H1 (cell line): ENCODE results near the gene VIT. TPM values are rescaled to one million over a fixed set of nuclear protein-coding genes. Genes with fewer than 3 reads are reported as not detected.

Source experiments
- CTCF ChIA-PET: fragments of 300-600 bp; sonication (Branson Sonifier 250); formaldehyde crosslinking; loops from one replicate; lab custom pipeline; 2021; ENCODE audit not compliant: partially characterized antibody; lab: Charles Lee
- POLR2A ChIA-PET: fragments of 300-600 bp; sonication (Branson Sonifier 250); formaldehyde crosslinking; loops from one replicate; lab custom pipeline; 2021; ENCODE audit warnings: inconsistent platforms; ENCODE audit not compliant: partially characterized antibody; lab: Charles Lee
- DNase-seq, 2 experiments: peaks; one replicate each; pipeline versions ENCODE4 v3.0.0 to v3.0.0-alpha.2; 2010 to 2022; ENCODE audit warnings: low spot score in 2 of 2, low read depth in 1 of 2, mixed read lengths in 1 of 2
- FAIRE-seq: peaks from 2 replicates; lab custom pipeline; 2011; peaks lifted over from hg19 to GRCh38; lab: Jason Lieb, UNC
- H2AFZ ChIP-seq: 2 replicates; pipeline ENCODE4 v1.8.1; 2012; ENCODE audit warnings: low read length, inconsistent platforms
- H2AK5ac ChIP-seq: 2 replicates; pipeline ENCODE4 v1.6.1; 2013; ENCODE audit warnings: low read depth, low read length
- H2BK120ac ChIP-seq: replicated peaks from 2 replicates; pipeline ENCODE3; 2013; ENCODE audit warnings: low read depth, low read length, inconsistent platforms
- H2BK12ac ChIP-seq: 2 replicates; pipeline ENCODE4 v1.6.1; 2013; ENCODE audit warnings: low read depth, low read length
- H2BK15ac ChIP-seq: 2 replicates; pipeline ENCODE4 v1.6.1; 2013; ENCODE audit warnings: low read length
- H2BK20ac ChIP-seq: 2 replicates; pipeline ENCODE4 v1.6.1; 2013; ENCODE audit warnings: low read length
- H2BK5ac ChIP-seq: 2 replicates; pipeline ENCODE4 v1.6.1; 2013; ENCODE audit warnings: low read depth, low read length
- H3K14ac ChIP-seq: 2 replicates; pipeline ENCODE4 v1.6.1; 2013; ENCODE audit warnings: inconsistent platforms; ENCODE audit not compliant: insufficient read length
- H3K18ac ChIP-seq: 2 replicates; pipeline ENCODE4 v1.6.1; 2013; ENCODE audit warnings: low read length; ENCODE audit errors: extremely low read depth
- H3K23ac ChIP-seq: 2 replicates; pipeline ENCODE4 v1.6.1; 2013; ENCODE audit warnings: inconsistent platforms; ENCODE audit not compliant: insufficient read length
- H3K23me2 ChIP-seq: 2 replicates; pipeline ENCODE4 v1.6.1; 2013; ENCODE audit warnings: low read depth, low read length
- H3K27ac ChIP-seq: 2 replicates; pipeline ENCODE4 v1.6.1; 2011; ENCODE audit warnings: low read depth, low read length, inconsistent platforms
- H3K27me3 ChIP-seq, 4 experiments: replicated peaks in 1 of 4; 1 replicate in 1 of 4; 2 replicates in 3 of 4; pipeline versions ENCODE4 v1.6.1 to v1.8.1; 2011 to 2013; ENCODE audit warnings: low read length in 3 of 4, mild to moderate bottlenecking in 3 of 4, inconsistent platforms in 2 of 4, mixed read lengths in 2 of 4, moderate library complexity in 1 of 4; ENCODE audit not compliant: control insufficient read depth in 3 of 4, insufficient read depth in 3 of 4; ENCODE audit errors: extremely low read depth in 1 of 4
- H3K36me3 ChIP-seq, 4 experiments: 2 replicates each; pipeline versions ENCODE4 v1.6.1 to v1.8.1; 2011 to 2013; ENCODE audit warnings: mild to moderate bottlenecking in 4 of 4, low read length in 3 of 4, moderate library complexity in 2 of 4, control low read depth in 1 of 4, inconsistent platforms in 1 of 4; ENCODE audit not compliant: insufficient read depth in 4 of 4, control insufficient read depth in 2 of 4
- H3K4ac ChIP-seq: replicated peaks from 2 replicates; pipeline ENCODE3; 2013; ENCODE audit warnings: low read length, low read depth, mixed read lengths, inconsistent platforms; ENCODE audit not compliant: insufficient read length
- H3K4me1 ChIP-seq, 4 experiments: replicated peaks in 1 of 4; 1 replicate in 1 of 4; 2 replicates in 3 of 4; pipeline versions ENCODE4 v1.6.1 to v1.8.1; 2011 to 2013; ENCODE audit warnings: low read length in 3 of 4, inconsistent platforms in 2 of 4, mixed read lengths in 1 of 4; ENCODE audit not compliant: insufficient read depth in 4 of 4, control insufficient read depth in 3 of 4
- H3K4me2 ChIP-seq, 2 experiments: 2 replicates each; pipeline versions ENCODE4 v1.6.1 to v1.8.1; 2011 to 2013; ENCODE audit warnings: low read depth in 2 of 2, low read length in 2 of 2, control low read depth in 1 of 2, inconsistent platforms in 1 of 2, mild to moderate bottlenecking in 1 of 2; ENCODE audit not compliant: insufficient read depth in 1 of 2
- H3K4me3 ChIP-seq, 4 experiments: fragments of 200-600, 300-600 bp in 1 of 4; sonication (generic), shearing (Covaris generic), sonication (Bioruptor Twin) in 1 of 4; 2 replicates each; pipeline versions ENCODE4 v1.5.1 to v1.8.1; 2011 to 2016; ENCODE audit warnings: low read length in 4 of 4, low read depth in 3 of 4, control low read depth in 2 of 4, inconsistent platforms in 2 of 4, mild to moderate bottlenecking in 2 of 4, mixed read lengths in 1 of 4, moderate library complexity in 1 of 4; ENCODE audit not compliant: insufficient read depth in 2 of 4; ENCODE audit errors: extremely low read depth in 1 of 4
- H3K56ac ChIP-seq: replicated peaks from 2 replicates; pipeline ENCODE3; 2013; ENCODE audit warnings: low read depth, mild to moderate bottlenecking, mixed read lengths, low read length, inconsistent platforms; ENCODE audit not compliant: insufficient read length
- H3K79me1 ChIP-seq: 2 replicates; pipeline ENCODE4 v1.6.1; 2013; ENCODE audit warnings: low read depth, low read length, control low read depth
- H3K79me2 ChIP-seq, 2 experiments: 2 replicates each; pipeline versions ENCODE4 v1.6.1 to v1.8.1; 2012 to 2013; ENCODE audit warnings: low read length in 2 of 2, mild to moderate bottlenecking in 2 of 2, inconsistent platforms in 1 of 2; ENCODE audit not compliant: insufficient read depth in 2 of 2, control insufficient read depth in 1 of 2
- H3K9ac ChIP-seq, 4 experiments: replicated peaks in 1 of 4; 1 replicate in 1 of 4; 2 replicates in 3 of 4; pipeline versions ENCODE4 v1.6.1 to v1.8.1; 2011 to 2013; ENCODE audit warnings: low read depth in 3 of 4, low read length in 3 of 4, control low read depth in 2 of 4, mild to moderate bottlenecking in 2 of 4, moderate library complexity in 2 of 4, inconsistent platforms in 1 of 4; ENCODE audit errors: extremely low read depth in 1 of 4
- H3K9me3 ChIP-seq, 2 experiments: 2 replicates each; pipeline versions ENCODE4 v1.6.1 to v1.8.1; 2012 to 2013; ENCODE audit warnings: mild to moderate bottlenecking in 2 of 2, moderate library complexity in 2 of 2, control low read depth in 1 of 2, inconsistent platforms in 1 of 2, low read depth in 1 of 2, low read length in 1 of 2, mixed read lengths in 1 of 2; ENCODE audit not compliant: insufficient read depth in 2 of 2
- H4K20me1 ChIP-seq, 2 experiments: replicated peaks in 1 of 2; 2 replicates each; pipeline versions ENCODE3 to v1.8.1; 2011 to 2013; ENCODE audit warnings: inconsistent platforms in 2 of 2, low read length in 2 of 2, mild to moderate bottlenecking in 1 of 2; ENCODE audit not compliant: insufficient read depth in 2 of 2, control insufficient read depth in 1 of 2
- H4K5ac ChIP-seq: 2 replicates; pipeline ENCODE4 v1.6.1; 2013; ENCODE audit warnings: low read length, low read depth, mixed read lengths, inconsistent platforms; ENCODE audit not compliant: insufficient read length
- H4K8ac ChIP-seq: 2 replicates; pipeline ENCODE4 v1.8.0; 2013; ENCODE audit warnings: mild to moderate bottlenecking, moderate library complexity, low read length, inconsistent platforms; ENCODE audit not compliant: insufficient read depth; ENCODE audit errors: extremely low read depth
- H4K91ac ChIP-seq: replicated peaks from 2 replicates; pipeline ENCODE3; 2013; ENCODE audit warnings: low read length, mixed read lengths, inconsistent platforms; ENCODE audit not compliant: insufficient read length
- GABPA ChIP-seq: IDR thresholded peaks from 2 replicates; pipeline ENCODE4 v1.6.1; 2011; ENCODE audit warnings: mild to moderate bottlenecking, low read length, moderate library complexity, borderline replicate concordance; ENCODE audit not compliant: insufficient read depth
- JUN ChIP-seq: IDR thresholded peaks from 2 replicates; pipeline ENCODE4 v1.6.1; 2011; ENCODE audit warnings: low read depth, mild to moderate bottlenecking, improper control_type of control experiment, low read length
- POLR2AphosphoS5 ChIP-seq: IDR thresholded peaks from 2 replicates; pipeline ENCODE4 v1.6.1; 2011; ENCODE audit warnings: low read depth, low read length
- POU5F1 ChIP-seq: IDR thresholded peaks from 2 replicates; pipeline ENCODE4 v1.6.1; 2011; ENCODE audit warnings: low read depth, mild to moderate bottlenecking, low read length, moderate library complexity
- RNF2 ChIP-seq: fragments of 200-900, 300-1000 bp; sonication (generic); IDR thresholded peaks from 2 replicates; pipeline ENCODE4 v1.7.1; 2016; ENCODE audit warnings: borderline replicate concordance, low read depth, mild to moderate bottlenecking, antibody characterized with exemption, low read length; ENCODE audit not compliant: poor library complexity, severe bottlenecking; ENCODE audit errors: missing control alignments
- SAP30 ChIP-seq: fragments of 300-600 bp; sonication (generic); IDR thresholded peaks from 2 replicates; pipeline ENCODE4 v1.7.1; 2012; ENCODE audit warnings: low read length, moderate library complexity, mild to moderate bottlenecking, inconsistent platforms; ENCODE audit not compliant: insufficient read depth, insufficient replicate concordance
- WGBS, 2 experiments: shearing (Covaris generic) in 1 of 2; methylation state at CpG; one replicate each; pipeline versions ENCODE4 v1.1.6 to v1.1.7; 2013 to 2015; ENCODE audit warnings: low lambda C conversion rate in 2 of 2, mixed read lengths in 2 of 2, inconsistent platforms in 1 of 2, low coverage in 1 of 2, missing lambda C conversion rate in 1 of 2; ENCODE audit not compliant: insufficient replicate concordance in 2 of 2, insufficient coverage in 1 of 2, insufficient read length in 1 of 2; ENCODE audit errors: extremely low coverage in 1 of 2, missing lambda C conversion rate in 1 of 2; 5-methylcytosine and 5-hydroxymethylcytosine counted together
- polyA plus RNA-seq, 7 experiments: library from polyadenylated mRNA; depleted of rRNA in 3 of 7; stranded (reverse) in 5 of 7; unstranded in 2 of 7; fragments of >200 nt in 5 of 7; fragments of 200-250 nt in 2 of 7; gene quantifications; 1 replicate in 5 of 7; 2 replicates in 1 of 7; 4 replicates in 1 of 7; pipeline versions ENCODE4 v1.2.1 to v1.2.3, GENCODE V29; 2011 to 2013; ENCODE audit warnings: missing spikeins in 2 of 7, mixed read lengths in 2 of 7
- total RNA-seq: library from RNA; stranded (reverse); fragmentation: NEBNext Ultra II Directional; extraction: Animal tissue kit (Norgen Biotek cat#: 25700); gene quantifications from 2 replicates; pipeline ENCODE4 v1.2.1, GENCODE V29; 2021

The VIT gene
- total and polyA plus RNA-seq, 2 of the 8 experiments (the other 6 are each of a cell fraction or from before 2014, with no cell fraction given) = 0.03 TPM; not detected in 1

GRCh38 chr2:36792951-36793350, 96.4 kb downstream of the VIT start:
- no peak overlapping the region for H3K4ac ChIP-seq
- TF ChIP-seq POU5F1 = no peak
- TF ChIP-seq JUN = no peak
- TF ChIP-seq SAP30 = no peak
- TF ChIP-seq GABPA = no peak
- no peak for TF ChIP-seq POLR2AphosphoS5
- no peak for TF ChIP-seq RNF2

More at GRCh38 chr2:36792951-36793350, 96.4 kb downstream of the VIT start:
- Histone ChIP-seq H2AK5ac (no peak overlapping the region), H4K91ac (no peak overlapping the region), H3K14ac (no peak overlapping the region), H4K5ac (no peak overlapping the region), H2BK5ac (no peak overlapping the region), H3K4me3 (no peak overlapping the region), H2AFZ (no peak overlapping the region), H3K9me3 (no peaks in the 10 kb centered on the region), H3K23me2 (no peaks in the 10 kb centered on the region; the same call in 1 of the 2 replicates), H3K18ac (no peak overlapping the region), H3K4me1 (peaks cover 0 to 4% (median 1%) of the 10 kb centered on the region in 4 experiments; a peak in 2 of 7 replicates), H3K36me3 (no peaks in the 10 kb centered on the region), H4K8ac (no peak overlapping the region), H2BK20ac (no peak overlapping the region), H3K23ac (no peak overlapping the region), H3K79me2 (no peaks in the 10 kb centered on the region), H3K4me2 (no peak overlapping the region), H3K27ac (no peak overlapping the region), H2BK120ac (no peak overlapping the region), H3K79me1 (no peaks in the 10 kb centered on the region), H4K20me1 (no peaks in the 10 kb centered on the region), H2BK15ac (no peak overlapping the region), H3K56ac (no peak overlapping the region), H2BK12ac (no peak overlapping the region), H3K9ac (no peak overlapping the region), H3K27me3 (no peaks in the 10 kb centered on the region)
- WGBS, 2 experiments = 77% methylated on average over 2 of the region's 2 CpGs; no CpG with 5 or more reads in 1 of the 2 experiments
- DNase-seq = no peak
- FAIRE-seq = no peak
- ChIA-PET CTCF (interaction anchor here (0.9 to 4.3 kb wide), 8 partner anchors 8 to 28 kb away, joined by 3 to 33 read pairs (median 5); no protein-coding TSS in a partner anchor), POLR2A (no interaction called here)
